C4-2B (cell line): ENCODE measurements around the gene NSD2.

Experiments
- ZFX ChIP-seq: fragments of 450-650 bp; IDR thresholded peaks from 2 replicates; pipeline ENCODE4 v1.6.1; 2017
- TF ChIP-seq, protein P1 (sequence below): fragments of 450-650 bp; conservative IDR thresholded peaks from 2 replicates; pipeline ENCODE4 v1.5.1; 2017; ENCODE audit warnings: mild to moderate bottlenecking

DNA sequence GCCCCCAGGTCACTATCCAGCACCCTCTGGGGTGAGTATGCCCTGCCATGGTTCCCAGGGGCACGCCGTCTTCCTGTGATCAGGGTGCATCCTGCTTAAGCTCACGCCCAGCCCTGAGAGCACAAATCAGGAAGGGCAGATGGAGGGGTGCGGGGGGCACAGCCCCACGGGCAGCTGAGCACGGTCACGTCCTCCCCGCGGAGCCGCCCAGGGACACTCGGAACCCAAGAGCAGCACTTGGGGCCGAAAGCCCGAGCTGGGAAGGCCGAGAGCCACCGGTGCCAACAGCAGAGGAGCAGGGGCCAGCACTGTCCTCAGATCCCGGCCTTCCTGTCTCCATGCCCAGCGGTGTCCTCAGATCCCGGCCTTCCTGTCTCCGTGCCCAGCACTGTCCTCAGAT is 116.1 kb downstream of the NSD2 start:
- TF ChIP-seq, protein P1, sequence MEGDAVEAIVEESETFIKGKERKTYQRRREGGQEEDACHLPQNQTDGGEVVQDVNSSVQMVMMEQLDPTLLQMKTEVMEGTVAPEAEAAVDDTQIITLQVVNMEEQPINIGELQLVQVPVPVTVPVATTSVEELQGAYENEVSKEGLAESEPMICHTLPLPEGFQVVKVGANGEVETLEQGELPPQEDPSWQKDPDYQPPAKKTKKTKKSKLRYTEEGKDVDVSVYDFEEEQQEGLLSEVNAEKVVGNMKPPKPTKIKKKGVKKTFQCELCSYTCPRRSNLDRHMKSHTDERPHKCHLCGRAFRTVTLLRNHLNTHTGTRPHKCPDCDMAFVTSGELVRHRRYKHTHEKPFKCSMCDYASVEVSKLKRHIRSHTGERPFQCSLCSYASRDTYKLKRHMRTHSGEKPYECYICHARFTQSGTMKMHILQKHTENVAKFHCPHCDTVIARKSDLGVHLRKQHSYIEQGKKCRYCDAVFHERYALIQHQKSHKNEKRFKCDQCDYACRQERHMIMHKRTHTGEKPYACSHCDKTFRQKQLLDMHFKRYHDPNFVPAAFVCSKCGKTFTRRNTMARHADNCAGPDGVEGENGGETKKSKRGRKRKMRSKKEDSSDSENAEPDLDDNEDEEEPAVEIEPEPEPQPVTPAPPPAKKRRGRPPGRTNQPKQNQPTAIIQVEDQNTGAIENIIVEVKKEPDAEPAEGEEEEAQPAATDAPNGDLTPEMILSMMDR = no peak
- TF ChIP-seq ZFX = no peak
